Kidney tubule cell (primary cell): ENCODE measurements around the gene ABCB6.
"Not testable (repeated sequence)": the region's sequence is repeated elsewhere in the genome, so short reads cannot be mapped to it uniquely, and the experiment has no call there.

Source experiments
- DNase-seq: peaks from one replicate; pipeline ENCODE4 v3.0.0-alpha.2; 2018; ENCODE audit warnings: low spot score

Gene ABCB6

DNA sequence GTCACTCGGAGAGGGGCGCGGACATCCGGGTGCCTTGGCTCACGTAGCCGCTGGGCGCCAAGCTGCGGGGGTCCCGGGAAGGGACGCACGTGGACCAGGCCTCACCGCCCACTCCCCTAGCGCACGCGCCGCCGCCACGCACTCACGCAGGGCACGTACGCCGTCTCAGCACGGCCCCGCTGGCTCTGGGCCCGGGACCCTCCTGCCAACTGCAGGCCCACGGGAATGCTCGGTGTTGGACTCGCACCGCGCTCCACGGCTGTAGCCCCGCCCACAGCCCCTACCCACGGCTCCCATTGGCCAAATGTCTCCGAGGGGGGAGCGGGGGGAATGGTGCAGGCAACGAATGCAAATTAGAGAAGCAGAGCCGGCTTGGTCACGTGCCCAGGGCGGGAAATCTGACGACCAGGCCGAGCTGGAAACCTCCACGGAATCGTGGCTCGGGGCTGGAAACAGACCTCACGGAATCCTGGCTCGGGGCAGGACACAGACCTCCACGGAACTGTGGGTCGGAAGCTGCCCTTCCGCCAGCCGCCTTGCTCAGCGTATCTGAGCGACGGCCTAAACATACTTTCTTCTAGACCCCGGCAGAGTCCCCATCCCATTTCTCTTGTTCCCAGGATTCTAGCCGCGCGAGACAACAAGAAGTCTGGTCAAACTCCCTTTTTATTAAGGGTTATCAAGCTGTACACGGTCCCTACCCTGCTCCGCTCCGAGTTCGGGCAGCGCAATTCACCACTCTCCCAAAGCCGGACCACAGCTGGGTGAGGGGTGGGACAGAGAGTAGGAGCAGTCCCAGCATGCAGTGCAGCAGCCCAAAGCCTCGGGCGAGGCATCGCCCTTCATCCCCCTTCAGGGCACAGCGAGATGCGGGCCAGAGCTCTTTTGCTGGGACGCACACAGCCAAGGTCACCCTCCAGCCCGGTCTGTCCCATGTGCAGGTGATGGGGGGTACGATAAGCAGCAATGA lies at the start of gene ABCB6:
Gene ABCB6, minus strand, starts transcription at position 227 of the 970 bp plus-strand sequence. CDS start 285 bp downstream, outside the sequence.
- peak; percentile 84 for DNase-seq

DNA sequence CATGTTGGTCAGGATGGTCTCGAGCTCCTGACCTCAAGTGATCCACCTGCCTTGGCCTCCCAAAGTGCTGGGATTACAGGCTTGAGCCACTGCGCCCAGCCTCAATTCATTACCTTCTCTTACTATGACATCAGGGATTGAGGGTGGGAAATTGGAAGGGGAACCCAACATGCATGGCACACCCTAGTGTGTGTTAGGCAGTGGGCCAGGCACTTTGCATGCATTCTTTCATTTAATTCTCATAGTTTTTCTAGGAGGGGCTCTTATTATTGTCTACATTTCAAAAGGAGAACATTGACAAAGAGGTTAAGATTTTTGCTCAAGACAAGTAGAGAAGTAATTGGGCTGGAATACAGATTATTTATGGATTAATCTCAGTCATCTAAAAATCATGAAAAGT lies 49.5 kb upstream of the ABCB6 start:
- no peak for DNase-seq

DNA sequence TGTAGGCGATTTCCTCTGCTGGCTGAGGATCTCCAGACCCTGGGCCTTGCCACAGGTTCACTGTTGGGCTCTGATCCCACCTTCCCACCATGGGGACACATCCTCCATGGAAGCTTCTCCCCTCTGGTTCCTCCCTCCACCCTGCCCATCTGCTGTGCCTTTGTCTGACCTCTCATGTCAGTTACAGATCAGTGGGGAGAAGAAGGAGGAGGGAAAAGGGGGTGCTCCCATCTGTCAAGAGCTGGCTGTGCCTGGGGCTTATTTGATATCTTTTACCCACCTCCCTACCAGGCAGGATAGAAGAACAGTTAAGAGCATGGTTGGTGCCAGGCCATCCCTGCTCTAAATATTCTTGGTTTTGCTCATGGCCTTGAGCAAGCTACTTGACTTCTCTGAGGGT lies 48.1 kb upstream of the ABCB6 start:
- no peak for DNase-seq

DNA sequence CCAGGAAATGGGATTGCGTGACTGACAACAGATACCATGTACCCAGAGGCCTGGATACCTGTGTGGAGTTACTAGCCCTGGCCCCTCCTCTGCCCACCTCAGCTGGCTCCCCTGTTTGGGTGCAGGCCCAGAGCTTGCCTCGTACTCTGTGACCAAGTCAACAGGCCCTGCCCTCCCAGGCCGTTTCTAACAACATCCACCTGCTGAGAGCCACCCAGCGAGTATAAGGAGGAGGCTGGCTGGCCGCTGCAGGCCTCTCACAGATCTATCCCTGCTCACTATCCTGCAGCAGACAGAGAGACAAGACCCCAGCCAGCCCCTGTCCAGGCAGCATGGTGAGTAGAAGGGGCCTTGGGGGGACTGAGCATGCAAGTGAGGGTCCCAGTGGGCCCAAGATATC lies 47.5 kb upstream of the ABCB6 start:
- DNase-seq = no peak

DNA sequence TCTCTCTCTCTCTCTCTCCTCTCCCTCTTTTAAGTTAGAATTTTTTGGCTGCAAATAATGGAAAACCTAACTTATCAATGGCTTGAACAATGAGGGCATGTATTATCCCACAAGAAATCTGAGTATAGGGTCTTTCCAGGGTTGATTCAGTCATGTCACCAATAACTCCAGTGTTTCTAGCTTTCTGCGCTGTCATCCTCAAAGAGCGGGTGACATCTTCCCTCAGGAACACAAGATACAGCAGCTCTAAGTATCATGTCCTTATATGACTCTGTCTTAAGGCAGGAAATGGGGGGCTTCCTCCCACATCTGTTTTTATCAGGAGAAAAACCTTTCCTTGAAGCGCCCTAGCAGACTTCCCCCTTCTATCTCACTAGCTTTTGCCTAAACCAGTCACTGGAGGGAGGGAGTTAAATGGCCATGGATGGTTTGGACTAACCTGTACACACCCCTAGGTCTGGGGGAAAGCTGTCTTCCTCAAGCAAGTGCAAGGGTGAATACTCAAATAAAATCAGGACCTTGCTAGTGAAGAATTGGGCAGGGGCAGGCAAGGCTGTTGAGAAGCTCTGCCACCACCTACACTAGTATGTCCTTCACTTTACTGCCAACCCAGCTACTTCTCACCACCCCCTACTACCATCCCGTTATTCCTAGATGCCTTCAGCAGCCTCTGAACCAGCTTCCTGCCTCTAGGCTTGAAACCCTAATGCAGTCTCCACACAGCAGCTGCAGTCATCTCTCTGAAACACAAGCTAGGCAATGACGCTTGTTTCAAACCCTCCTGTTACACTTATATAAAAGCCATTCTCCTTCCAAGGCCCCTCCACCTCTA lies 42.5 kb upstream of the ABCB6 start:
- DNase-seq = no peak

GRCh38 chr2:219258942-219259341 lies 40.2 kb upstream of the ABCB6 start:
- not testable (repeated sequence) for DNase-seq

DNA sequence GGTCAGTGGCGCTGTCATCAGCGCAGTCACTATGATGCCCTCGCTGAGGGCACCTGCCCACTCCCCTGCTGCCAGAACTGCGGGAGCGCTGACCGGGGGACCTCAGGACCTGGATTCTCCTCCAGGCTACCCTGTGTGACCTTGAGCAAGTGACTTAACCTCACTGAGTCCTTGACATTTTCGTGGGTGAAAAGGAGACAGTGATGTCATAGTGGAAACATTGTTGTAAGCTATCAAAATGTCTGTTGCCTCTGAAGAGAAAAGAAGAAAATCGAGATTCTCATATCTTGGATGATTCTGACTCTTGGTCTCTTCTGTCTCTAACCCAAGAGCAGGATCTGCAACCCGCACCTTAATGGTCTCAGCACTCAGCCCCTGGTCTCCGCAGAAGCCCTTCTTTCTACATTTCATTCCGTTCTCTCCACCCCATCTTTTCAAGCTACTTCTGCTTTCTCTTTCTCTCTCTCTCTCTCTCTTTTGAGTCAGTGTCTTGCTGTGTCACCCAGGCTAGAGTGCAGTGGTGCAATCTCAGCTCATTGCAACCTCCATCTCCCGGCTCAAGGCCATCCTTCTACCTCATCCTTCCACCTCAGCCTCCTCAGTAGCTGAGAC lies 35.9 kb upstream of the ABCB6 start:
- peak; percentile 16 for DNase-seq

DNA sequence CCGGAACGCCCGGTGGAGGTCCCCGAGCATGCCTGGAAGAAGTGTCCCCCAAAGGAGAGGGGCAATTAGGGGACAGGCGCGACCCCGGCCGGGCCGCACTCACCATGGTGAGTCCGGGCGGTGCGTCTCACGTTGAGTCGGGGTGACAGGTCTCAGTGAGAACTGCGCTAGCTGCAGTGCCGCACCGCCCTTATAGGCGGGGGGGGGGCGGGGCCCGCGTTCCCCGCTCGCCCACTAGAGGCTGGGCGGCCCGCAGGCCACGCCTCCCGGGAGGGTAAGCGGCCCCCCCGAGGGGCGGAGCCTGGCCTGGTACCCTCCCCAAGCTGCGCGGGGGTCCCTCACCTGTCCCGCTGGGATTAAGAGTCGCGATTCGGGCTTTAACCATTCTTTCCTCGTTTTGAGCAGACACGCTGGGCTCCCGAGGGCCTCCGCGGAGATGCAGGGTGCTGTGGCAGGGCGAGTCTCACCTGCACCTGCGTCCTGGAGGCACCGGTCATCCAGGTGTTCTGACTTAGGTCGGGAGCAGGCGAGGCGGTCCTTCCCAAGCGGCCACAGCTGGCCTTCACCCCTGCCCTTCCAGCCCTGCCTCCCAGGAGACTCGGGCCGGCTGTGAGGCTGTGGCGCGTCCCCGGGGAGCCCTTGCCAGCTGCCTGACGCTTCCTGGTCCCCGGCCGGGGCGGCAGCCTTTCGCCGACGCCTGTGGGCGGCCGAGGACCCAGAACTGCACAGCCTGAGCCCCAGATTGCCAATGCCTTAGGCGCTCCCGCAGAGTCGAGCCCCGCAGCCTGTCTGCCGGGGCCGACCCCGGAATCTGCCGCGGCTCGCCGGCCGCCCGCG lies 35.2 kb upstream of the ABCB6 start, which contains the start of gene TUBA4A:
Gene TUBA4A, minus strand, starts transcription at position 166 of the 837 bp plus-strand sequence. Its CDS starts 60 bp downstream, at position 106.
- peak; percentile 85 for DNase-seq

DNA sequence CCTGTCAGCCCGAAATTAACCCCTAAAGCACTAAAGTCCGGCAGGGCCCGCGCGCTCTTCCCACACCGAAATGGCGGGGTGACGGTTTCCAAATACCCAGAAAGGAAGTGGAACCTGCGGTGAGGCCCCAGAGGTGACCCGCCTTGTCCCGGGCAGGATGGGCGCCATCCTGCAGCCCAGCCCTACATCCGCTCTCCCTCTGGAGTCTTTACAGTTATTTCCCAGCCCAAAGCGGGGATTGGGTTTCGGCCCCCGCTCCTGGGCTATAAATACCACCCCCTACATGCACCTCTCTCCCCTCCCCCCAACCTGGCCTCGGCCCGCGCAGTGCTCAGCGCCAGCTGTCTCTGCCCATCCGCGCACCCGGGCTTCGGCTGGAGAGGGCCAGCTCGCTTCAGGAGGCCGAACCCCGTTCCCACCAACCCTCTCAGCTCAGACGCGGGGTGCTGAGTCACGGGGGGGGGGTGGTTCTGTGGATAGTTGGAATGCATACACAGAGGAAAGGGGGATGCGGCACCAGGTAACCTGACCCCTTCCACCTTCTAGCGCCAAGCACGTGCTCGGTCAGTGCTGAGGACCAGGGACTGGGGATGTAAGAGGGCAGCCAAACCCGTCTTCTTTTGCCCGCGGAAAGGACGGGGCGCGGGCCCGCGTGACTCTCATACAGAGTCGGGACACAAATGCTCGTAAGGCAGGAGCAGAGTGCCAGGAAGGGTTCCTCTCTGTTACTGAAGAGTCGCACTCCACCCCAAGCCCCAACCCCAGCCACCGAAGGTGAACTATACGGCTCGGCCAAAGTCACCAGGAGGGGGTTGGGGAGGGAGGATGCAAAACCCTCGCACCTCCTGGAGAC lies 34.4 kb upstream of the ABCB6 start, which contains the start of gene TUBA4B:
Gene TUBA4B, plus strand, starts transcription at position 344 of the 853 bp plus-strand sequence. Its CDS starts 165 bp downstream, at position 509.
- peak; percentile 73 for DNase-seq

GRCh38 chr2:219252570-219252899 lies 33.8 kb upstream of the ABCB6 start:
- DNase-seq = no peak

DNA sequence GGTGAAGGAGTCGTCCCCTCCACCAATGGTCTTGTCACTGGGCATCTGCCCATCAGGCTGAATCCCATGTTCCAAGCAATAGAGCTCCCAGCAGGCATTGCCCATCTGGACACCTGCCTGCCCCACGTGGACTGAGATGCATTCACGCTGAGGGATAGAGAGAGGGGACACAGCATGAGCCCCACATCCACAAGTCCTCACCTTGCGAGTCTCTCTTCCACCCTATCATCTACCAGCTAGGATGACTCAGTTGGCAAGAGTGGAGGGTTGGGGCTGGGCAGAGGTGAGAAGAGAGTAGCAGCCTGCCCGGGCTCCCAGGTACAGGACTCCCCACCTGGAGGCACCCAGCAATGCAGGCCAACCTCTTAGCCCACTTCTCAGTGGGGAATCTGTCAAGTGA lies 33.3 kb upstream of the ABCB6 start:
- peak; percentile 71 for DNase-seq

DNA sequence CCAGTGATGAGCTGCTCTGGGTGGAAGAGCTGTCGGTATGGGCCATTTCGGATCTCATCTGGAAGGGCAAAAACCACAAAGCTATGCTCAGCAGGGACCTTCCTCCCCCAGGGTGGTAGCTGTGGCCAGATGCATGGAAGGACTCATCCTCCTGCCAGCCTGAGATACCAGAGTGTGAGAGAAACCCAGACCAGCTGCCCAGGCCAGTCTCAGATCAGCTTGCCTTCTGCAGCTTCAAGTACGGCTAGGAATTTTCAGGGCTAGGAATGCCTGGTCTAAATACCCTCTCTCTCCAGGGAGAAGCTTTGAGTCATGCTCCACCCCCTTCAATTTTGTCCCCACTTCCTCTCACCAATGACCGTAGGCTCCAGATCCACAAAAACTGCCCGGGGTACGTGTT lies 32.9 kb upstream of the ABCB6 start:
- DNase-seq = peak; percentile 35

DNA sequence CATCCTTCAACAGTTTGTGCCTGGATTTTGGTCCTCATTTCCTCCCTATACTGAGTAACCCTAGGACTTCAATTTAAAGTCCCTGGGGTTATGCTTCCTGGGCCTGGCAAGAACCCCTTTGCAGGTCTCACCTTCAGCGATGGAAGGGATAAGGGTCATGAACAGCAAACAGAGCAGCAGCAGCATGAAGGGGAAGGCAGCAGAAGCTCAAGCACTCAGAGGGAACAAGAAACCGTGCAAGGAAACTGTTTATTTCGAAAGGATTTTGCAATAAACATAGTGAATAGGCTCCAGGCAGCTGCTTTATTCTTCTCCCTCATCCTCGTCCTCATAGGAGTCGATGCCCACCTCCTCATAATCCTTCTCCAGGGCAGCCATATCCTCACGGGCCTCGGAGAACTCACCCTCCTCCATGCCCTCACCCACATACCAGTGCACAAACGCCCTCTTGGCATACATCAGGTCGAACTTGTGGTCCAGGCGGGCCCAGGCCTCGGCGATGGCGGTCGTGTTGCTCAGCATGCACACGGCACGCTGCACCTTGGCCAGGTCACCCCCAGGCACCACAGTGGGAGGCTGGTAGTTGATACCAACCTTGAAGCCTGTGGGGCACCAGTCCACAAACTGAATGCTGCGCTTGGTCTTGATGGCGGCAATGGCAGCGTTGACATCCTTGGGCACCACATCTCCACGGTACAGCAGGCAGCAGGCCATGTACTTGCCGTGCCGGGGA lies 31.5 kb upstream of the ABCB6 start:
- no peak for DNase-seq

DNA sequence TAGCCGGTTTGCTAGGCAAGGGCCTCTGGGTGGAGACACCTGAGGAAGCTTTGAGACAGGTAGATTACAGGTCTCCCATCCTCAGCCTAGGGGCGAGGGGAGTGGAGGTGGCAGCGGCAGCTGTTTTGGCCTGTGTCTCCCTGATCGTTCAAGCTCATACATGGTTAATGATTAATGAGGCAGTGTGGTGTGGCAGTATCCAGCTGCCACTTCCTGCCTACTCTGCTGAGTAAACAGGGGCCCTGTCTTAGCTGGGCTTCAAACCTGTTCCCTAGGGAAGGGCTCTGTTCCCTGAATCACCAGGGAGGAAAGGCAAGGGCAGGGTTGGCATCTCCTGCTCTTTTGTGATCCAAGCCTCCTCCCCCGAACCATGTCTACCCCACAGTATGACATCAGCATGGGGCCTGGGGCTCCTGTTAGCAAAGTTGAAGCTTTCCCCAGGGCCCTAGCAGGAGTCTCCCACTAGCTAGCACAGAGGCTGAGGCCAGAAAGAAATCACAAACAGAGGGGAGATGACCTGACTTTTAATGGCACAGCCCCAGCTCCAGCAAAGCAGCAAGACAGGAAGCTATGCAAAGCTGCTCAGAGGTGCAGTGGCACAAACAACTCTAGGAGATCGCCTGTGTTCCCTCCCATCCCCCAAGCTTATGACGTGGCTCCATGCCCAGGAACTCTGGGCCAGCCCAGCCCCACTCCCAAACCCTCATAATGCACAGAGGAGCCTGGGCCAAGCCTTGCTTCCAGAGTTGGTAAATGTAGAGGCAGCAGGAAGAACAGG lies 30.6 kb upstream of the ABCB6 start:
- DNase-seq = peak; percentile 98

- no peak for DNase-seq
Observed at GRCh38 chr2:219248845-219249202, 30.1 kb upstream of the ABCB6 start.

DNA sequence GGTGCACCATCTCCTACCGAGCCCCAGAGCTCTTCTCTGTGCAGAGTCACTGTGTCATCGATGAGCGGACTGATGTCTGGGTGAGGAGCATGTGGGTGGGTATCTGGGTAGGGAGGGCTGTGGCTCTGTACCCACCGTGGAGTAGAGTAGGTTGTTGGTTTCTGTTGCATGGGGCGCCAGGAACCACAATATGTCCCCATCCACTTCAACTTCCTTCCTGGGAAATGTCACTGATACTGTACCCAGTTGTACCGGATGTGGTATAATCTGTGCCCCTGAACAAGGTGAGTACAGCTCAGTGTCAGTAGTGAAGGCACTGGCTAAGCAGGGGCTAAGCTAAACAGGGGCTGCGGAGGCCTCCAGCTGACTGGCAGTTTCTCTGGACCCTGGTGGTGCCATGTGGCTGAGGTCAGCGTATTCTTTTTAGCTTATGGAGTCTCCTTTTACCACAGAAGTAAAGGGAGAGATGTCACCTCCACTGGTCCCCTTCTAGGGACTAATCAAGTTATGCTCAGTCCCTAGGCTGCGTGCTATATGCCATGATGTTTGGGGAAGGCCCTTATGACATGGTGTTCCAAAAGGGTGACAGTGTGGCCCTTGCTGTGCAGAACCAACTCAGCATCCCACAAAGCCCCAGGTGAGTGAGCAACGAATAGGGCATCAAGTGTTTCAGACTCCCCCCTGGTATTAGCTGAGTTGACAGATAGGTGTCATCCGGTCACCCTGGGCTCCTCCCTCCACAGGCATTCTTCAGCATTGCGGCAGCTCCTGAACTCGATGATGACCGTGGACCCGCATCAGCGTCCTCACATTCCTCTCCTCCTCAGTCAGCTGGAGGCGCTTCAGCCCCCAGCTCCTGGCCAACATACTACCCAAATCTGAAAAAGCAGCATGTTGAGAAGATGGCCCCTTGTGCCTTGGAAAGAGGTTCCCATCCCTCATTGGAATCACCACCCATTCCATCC lies 29.2 kb upstream of the ABCB6 start:
- DNase-seq = peak; percentile 30

- no peak for DNase-seq
Observed at GRCh38 chr2:219246559-219246958, 27.8 kb upstream of the ABCB6 start.

GRCh38 chr2:219245899-219246230 lies 27.1 kb upstream of the ABCB6 start:
- peak; percentile 25 for DNase-seq
